A204.1 (cell line): ENCODE measurements around the gene DCPS.
"Not testable (repeated sequence)": the region's sequence is repeated elsewhere in the genome, so short reads cannot be mapped to it uniquely, and the experiment has no call there.

Experiments
- FAIRE-seq: peaks from 2 replicates; lab custom pipeline; 2012; peaks lifted over from hg19 to GRCh38; lab: Jason Lieb, UNC

DCPS gene

GRCh38 chr11:126384449-126385070 is 80.7 kb downstream of the DCPS start:
- no peak for FAIRE-seq

GRCh38 chr11:126385991-126386728 is 82.3 kb downstream of the DCPS start:
- FAIRE-seq = no peak

GRCh38 chr11:126386729-126387071 is 82.8 kb downstream of the DCPS start:
- not testable (repeated sequence) for FAIRE-seq

GRCh38 chr11:126387857-126388256 is 84.0 kb downstream of the DCPS start:
- no peak for FAIRE-seq

GRCh38 chr11:126390272-126390867 is 86.5 kb downstream of the DCPS start:
- no peak for FAIRE-seq

- no peak for FAIRE-seq
Observed at GRCh38 chr11:126391286-126391954, 87.6 kb downstream of the DCPS start.

GRCh38 chr11:126391970-126392632 is 88.2 kb downstream of the DCPS start:
- no peak for FAIRE-seq

GRCh38 chr11:126392633-126393013 is 88.8 kb downstream of the DCPS start:
- no peak for FAIRE-seq

- no peak for FAIRE-seq
Observed at GRCh38 chr11:126393143-126393542, 89.3 kb downstream of the DCPS start.

GRCh38 chr11:126394036-126394435 is 90.2 kb downstream of the DCPS start:
- FAIRE-seq = no peak

GRCh38 chr11:126394634-126395072 is 90.8 kb downstream of the DCPS start:
- not testable (repeated sequence) for FAIRE-seq
